ENCODE measurements around the gene PAPPA. TPM values are rescaled to one million over a fixed set of nuclear protein-coding genes. Genes with fewer than 3 reads are reported as not detected.

PAPPA gene
- total and polyA plus RNA-seq, 2 of the 8 experiments (the other 6 are each of a cell fraction or from before 2014, with no cell fraction given): 0.18 to 0.63 TPM

DNA sequence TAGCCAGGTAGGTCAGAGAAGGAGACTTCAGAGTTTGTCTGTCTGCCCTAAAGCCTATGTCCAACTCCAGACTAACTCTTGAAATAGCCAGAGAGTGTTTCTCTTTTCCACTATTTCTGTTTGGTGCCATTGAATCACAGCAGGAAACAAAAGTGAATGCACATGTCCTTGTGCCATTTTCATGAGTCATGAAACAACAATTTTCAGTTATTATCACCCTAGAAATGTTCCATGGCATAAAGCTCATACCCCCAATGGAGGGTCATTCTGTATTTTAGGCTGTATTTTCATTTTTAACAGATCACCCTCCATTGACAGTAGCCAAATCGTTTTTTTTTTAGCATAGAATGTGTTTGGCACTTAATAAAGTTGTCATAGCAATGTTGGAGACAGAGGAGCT is 124.7 kb downstream of the PAPPA start:
- Histone ChIP-seq H3K4ac (replicated peaks; ENCODE audit: insufficient read length, low read depth, low read length) (no peak overlapping the region), H3K56ac (replicated peaks; ENCODE audit: insufficient read length, low read depth, low read length) (no peak overlapping the region), H3K79me2 (ENCODE audit: control insufficient read depth in 1 of 2, insufficient read depth in 2 of 2, low read length in 2 of 2) (no peaks in the 10 kb centered on the region), H3K36me3 (ENCODE audit: control insufficient read depth in 2 of 4, insufficient read depth in 4 of 4, low read length in 3 of 4) (no peaks in the 10 kb centered on the region), H2BK20ac (ENCODE audit: low read length) (peak overlapping the region; percentile 68; the same call in 1 of the 2 replicates), H3K23ac (ENCODE audit: insufficient read length) (no peak overlapping the region), H2BK15ac (ENCODE audit: low read length) (no peak overlapping the region), H3K79me1 (ENCODE audit: low read depth, low read length) (no peaks in the 10 kb centered on the region), H2BK12ac (ENCODE audit: low read depth, low read length) (no peak overlapping the region), H3K27ac (ENCODE audit: low read depth, low read length) (no peak overlapping the region), H4K91ac (replicated peaks; ENCODE audit: insufficient read length, low read length) (no peak overlapping the region), H3K27me3 (replicated peaks in 1 of 4; ENCODE audit: control insufficient read depth in 3 of 4, extremely low read depth in 1 of 4, insufficient read depth in 3 of 4, low read length in 3 of 4) (peaks cover 16 to 51% (median 39%) of the 10 kb centered on the region in 4 experiments), H3K4me3 (ENCODE audit: extremely low read depth in 1 of 4, insufficient read depth in 2 of 4, low read depth in 3 of 4, low read length in 4 of 4) (no peak overlapping the region), H3K4me1 (replicated peaks in 1 of 4; ENCODE audit: control insufficient read depth in 3 of 4, insufficient read depth in 4 of 4, low read length in 3 of 4) (peaks cover 11 to 35% (median 23%) of the 10 kb centered on the region in 4 experiments; a peak in 5 of 7 replicates), H2BK5ac (ENCODE audit: low read depth, low read length) (no peak overlapping the region; the same call in 1 of the 2 replicates), H3K9ac (replicated peaks in 1 of 4; ENCODE audit: extremely low read depth in 1 of 4, low read depth in 3 of 4, low read length in 3 of 4) (no peak overlapping the region), H2AFZ (ENCODE audit: low read length) (no peak overlapping the region), H3K18ac (ENCODE audit: extremely low read depth, low read length) (no peak overlapping the region), H2AK5ac (ENCODE audit: low read depth, low read length) (no peak overlapping the region), H4K8ac (ENCODE audit: extremely low read depth, insufficient read depth, low read length) (no peak overlapping the region), H3K23me2 (ENCODE audit: low read depth, low read length) (no peaks in the 10 kb centered on the region), H3K4me2 (ENCODE audit: insufficient read depth in 1 of 2, low read depth in 2 of 2, low read length in 2 of 2) (no peak overlapping the region; a peak in 1 of 4 replicates), H3K14ac (ENCODE audit: insufficient read length) (no peak overlapping the region), H2BK120ac (replicated peaks; ENCODE audit: low read depth, low read length) (no peak overlapping the region), H4K20me1 (replicated peaks in 1 of 2; ENCODE audit: control insufficient read depth in 1 of 2, insufficient read depth in 2 of 2, low read length in 2 of 2) (no peaks in the 10 kb centered on the region), H4K5ac (ENCODE audit: insufficient read length, low read depth, low read length) (no peak overlapping the region), H3K9me3 (ENCODE audit: insufficient read depth in 2 of 2, low read depth in 1 of 2, low read length in 1 of 2) (no peaks in the 10 kb centered on the region)
- no peak for TF ChIP-seq RAD21 (IDR thresholded peaks at IDR 0.05 in 1 of 2, conservative IDR thresholded peaks at IDR 0.05 in 1 of 2; ENCODE audit: low read depth in 2 of 2, low read length in 2 of 2)
- TF ChIP-seq CHD1 (IDR thresholded peaks at IDR 0.05; ENCODE audit: low read depth, low read length): no peak
- no peak for TF ChIP-seq SP1 (IDR thresholded peaks at IDR 0.05; ENCODE audit: low read depth, low read length)
- no peak for TF ChIP-seq NANOG (IDR thresholded peaks at IDR 0.05; ENCODE audit: insufficient read depth, low read depth, low read length, poor library complexity, severe bottlenecking)
- no peak for TF ChIP-seq EZH2 (IDR thresholded peaks at IDR 0.05; ENCODE audit: low read depth, low read length, severe bottlenecking)
- no peak for TF ChIP-seq CBX5 (IDR thresholded peaks at IDR 0.05; ENCODE audit: low read depth, low read length)
- TF ChIP-seq, protein P1, sequence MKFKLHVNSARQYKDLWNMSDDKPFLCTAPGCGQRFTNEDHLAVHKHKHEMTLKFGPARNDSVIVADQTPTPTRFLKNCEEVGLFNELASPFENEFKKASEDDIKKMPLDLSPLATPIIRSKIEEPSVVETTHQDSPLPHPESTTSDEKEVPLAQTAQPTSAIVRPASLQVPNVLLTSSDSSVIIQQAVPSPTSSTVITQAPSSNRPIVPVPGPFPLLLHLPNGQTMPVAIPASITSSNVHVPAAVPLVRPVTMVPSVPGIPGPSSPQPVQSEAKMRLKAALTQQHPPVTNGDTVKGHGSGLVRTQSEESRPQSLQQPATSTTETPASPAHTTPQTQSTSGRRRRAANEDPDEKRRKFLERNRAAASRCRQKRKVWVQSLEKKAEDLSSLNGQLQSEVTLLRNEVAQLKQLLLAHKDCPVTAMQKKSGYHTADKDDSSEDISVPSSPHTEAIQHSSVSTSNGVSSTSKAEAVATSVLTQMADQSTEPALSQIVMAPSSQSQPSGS (IDR thresholded peaks at IDR 0.05; ENCODE audit: low read length): no peak
- no peak for TF ChIP-seq SIX5 (IDR thresholded peaks at IDR 0.05; ENCODE audit: low read depth, low read length)
- no peak for TF ChIP-seq CREB1 (IDR thresholded peaks at IDR 0.05)
- DNase-seq (ENCODE audit: low read depth in 1 of 2, low spot score in 2 of 2): no peak
- ChIA-PET CTCF (ENCODE audit: partially characterized antibody) (interaction anchor here (0.6 kb wide), 1 partner anchor 125 kb away, joined by 3 read pairs; no protein-coding TSS in a partner anchor), POLR2A (ENCODE audit: partially characterized antibody) (interaction anchor here (0.6 kb wide), 1 partner anchor 9 kb away, joined by 3 read pairs; no protein-coding TSS in a partner anchor)
- no peak for FAIRE-seq
- 62% methylated on average over 1 of the region's 1 CpG; no CpG with 5 or more reads in 1 of the 2 experiments for WGBS, 2 experiments (ENCODE audit: extremely low coverage in 1 of 2, insufficient coverage in 1 of 2, insufficient read length in 1 of 2, insufficient replicate concordance in 2 of 2, low coverage in 1 of 2, low lambda C conversion rate in 2 of 2, missing lambda C conversion rate in 1 of 2)

All from H1 (cell line).